T-cell (primary cell): ENCODE results near the gene SCT. TPM values are rescaled to one million over a fixed set of nuclear protein-coding genes. Genes with fewer than 3 reads are reported as not detected.

ENCODE experiments used
- ATAC-seq, 4 experiments: fragments of 200-7000 bp in 3 of 4; fragments of 150-1000 bp in 1 of 4; cut with Tn5 transposase; replicated peaks in 1 of 4; 1 replicate in 3 of 4; 2 replicates in 1 of 4; pipeline ENCODE4 v1.10.0; 2021; ENCODE audit warnings: moderate library complexity in 3 of 4, mild to moderate bottlenecking in 2 of 4, moderate number of reproducible peaks in 1 of 4
- CTCF ChIA-PET, 2 donors: fragments of 300-600 bp; sonication (Branson Sonifier 250); formaldehyde crosslinking; loops; one replicate each; lab custom pipeline; 2022; ENCODE audit warnings: antibody characterized with exemption in 2 of 2; lab: Charles Lee
- POLR2A ChIA-PET, 2 donors: fragments of 300-600 bp; sonication (Branson Sonifier 250); formaldehyde crosslinking; loops; one replicate each; lab custom pipeline; 2022; ENCODE audit warnings: antibody characterized with exemption in 2 of 2; lab: Charles Lee
- DNase-seq, 35 experiments: peaks; one replicate each; pipeline versions ENCODE4 v3.0.0 to v3.0.0-alpha.2; 2013 to 2023
- H3K27ac ChIP-seq: one replicate; pipeline ENCODE4 v1.5.1; 2013; ENCODE audit warnings: low read length
- H3K27me3 ChIP-seq, 2 experiments: replicated peaks in 1 of 2; 1 replicate in 1 of 2; 2 replicates in 1 of 2; pipeline versions ENCODE4 v1.6.1 to v1.7.0; 2013; ENCODE audit warnings: low read length in 1 of 2, mixed read lengths in 1 of 2; ENCODE audit not compliant: control insufficient read depth in 2 of 2, insufficient read depth in 2 of 2; ENCODE audit errors: extremely low read depth in 1 of 2
- H3K36me3 ChIP-seq, 2 donors: 1 replicate in 1 of 2; 2 replicates in 1 of 2; pipeline versions ENCODE4 v1.6.1 to v1.7.0; 2013; ENCODE audit warnings: low read length in 1 of 2; ENCODE audit not compliant: control insufficient read depth in 2 of 2, insufficient read depth in 1 of 2; ENCODE audit errors: extremely low read depth in 1 of 2
- H3K4me1 ChIP-seq, 2 experiments: 1 replicate in 1 of 2; 2 replicates in 1 of 2; pipeline versions ENCODE4 v1.6.1 to v1.7.0; 2013; ENCODE audit warnings: low read length in 2 of 2, mixed read lengths in 1 of 2; ENCODE audit not compliant: insufficient read depth in 2 of 2, control insufficient read depth in 1 of 2; ENCODE audit errors: extremely low read depth in 1 of 2
- H3K4me3 ChIP-seq, 2 donors: 1 replicate in 1 of 2; 2 replicates in 1 of 2; pipeline versions ENCODE4 v1.5.1 to v1.7.0; 2013; ENCODE audit warnings: mild to moderate bottlenecking in 2 of 2, low read length in 1 of 2, moderate library complexity in 1 of 2; ENCODE audit not compliant: control insufficient read depth in 1 of 2; ENCODE audit errors: extremely low read depth in 1 of 2
- H3K9me3 ChIP-seq: 2 replicates; pipeline ENCODE4 v1.7.0; 2013
- H3K27ac Mint-ChIP-seq, 2 donors: one replicate each; pipeline ENCODE4 v1.8.0; 2020 to 2021; ENCODE audit warnings: mild to moderate bottlenecking in 2 of 2, mixed read lengths in 2 of 2
- H3K27me3 Mint-ChIP-seq, 2 donors: one replicate each; pipeline ENCODE4 v1.8.0; 2021 to 2022; ENCODE audit warnings: mixed read lengths in 2 of 2
- H3K36me3 Mint-ChIP-seq: one replicate; pipeline ENCODE4 v1.8.0; 2021; ENCODE audit warnings: mixed read lengths
- H3K4me1 Mint-ChIP-seq, 3 donors: one replicate each; pipeline ENCODE4 v1.8.0; 2020 to 2022; ENCODE audit warnings: mixed read lengths in 3 of 3, mild to moderate bottlenecking in 1 of 3
- H3K4me3 Mint-ChIP-seq, 3 donors: one replicate each; pipeline ENCODE4 v1.8.0; 2020 to 2022; ENCODE audit warnings: mild to moderate bottlenecking in 3 of 3, mixed read lengths in 3 of 3, moderate library complexity in 3 of 3
- H3K9me3 Mint-ChIP-seq, 3 donors: one replicate each; pipeline ENCODE4 v1.8.0; 2020 to 2022; ENCODE audit warnings: mixed read lengths in 3 of 3
- WGBS: methylation state at CpG from one replicate; pipeline ENCODE4 v1.1.5; 2013; ENCODE audit warnings: missing lambda C conversion rate; ENCODE audit not compliant: insufficient coverage; 5-methylcytosine and 5-hydroxymethylcytosine counted together
- total RNA-seq, 35 experiments: library from RNA in 6 of 35; stranded (reverse) in 6 of 35; fragments of 120-200 nt in 1 of 35; gene quantifications; one replicate each; pipeline versions ENCODE4 v1.2.1 to v1.2.4 and lab custom pipeline; 2013 to 2026

The SCT gene
- total RNA-seq, 5 donors from 2014 or later (not counting 1 experiment from before 2014, with no cell fraction given) = not detected

- Mint-ChIP-seq H3K27ac (no peak overlapping the region), H3K9me3 (no peaks in the 10 kb centered on the region), H3K36me3 (peaks cover 15% of the 10 kb centered on the region), H3K4me3 (no peak overlapping the region), H3K4me1 (peaks cover 0 to 7% (median 0%) of the 10 kb centered on the region in 3 donors), H3K27me3 (no peaks in the 10 kb centered on the region)
- DNase-seq (no peak), ATAC-seq (no peak)
- WGBS = 96% methylated on average over 16 of the region's 19 CpGs
- ChIA-PET CTCF (interaction anchor here in 1 of 2 donors (0.6 kb wide), 1 partner anchor 72 kb away, joined by 5 read pairs; no protein-coding TSS in a partner anchor), POLR2A (interaction anchor here (0.5 to 0.8 kb wide), 3 partner anchors 9 to 62 kb away, joined by 3 to 5 read pairs (median 4); partner anchors contain the start of genes DEAF1 (in 1 of the 2) and TMEM80 (in 1 of the 2))
- Histone ChIP-seq H3K36me3 (peaks cover 19 to 39% of the 10 kb centered on the region in 2 donors), H3K27ac (no peak overlapping the region), H3K27me3 (no peaks in the 10 kb centered on the region), H3K9me3 (no peaks in the 10 kb centered on the region), H3K4me3 (no peak overlapping the region), H3K4me1 (no peaks in the 10 kb centered on the region)
Observed at GRCh38 chr11:660681-661444, 33.9 kb upstream of the SCT start.

DNA sequence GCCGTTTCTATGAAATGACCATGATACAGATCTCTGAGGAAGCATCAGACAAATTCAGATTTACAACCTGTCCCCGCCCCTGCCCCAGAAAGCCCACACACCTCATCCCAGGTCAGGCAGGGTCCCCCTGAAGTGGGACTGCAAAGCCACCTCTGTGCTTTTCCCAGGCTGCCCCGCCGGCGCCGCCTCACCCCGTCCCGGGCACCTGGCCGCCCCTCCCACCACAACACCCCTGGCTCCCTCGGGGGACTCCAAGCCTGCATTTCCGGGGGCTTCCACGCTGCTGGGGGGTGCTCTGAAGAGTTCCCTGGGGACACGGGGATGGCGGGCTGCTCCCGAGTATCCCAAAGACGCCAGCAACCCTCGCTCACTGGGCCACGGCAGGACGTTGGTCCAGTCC lies 33.3 kb upstream of the SCT start:
- ATAC-seq = no peak
- Mint-ChIP-seq H3K4me1 (peaks cover 0 to 7% (median 0%) of the 10 kb centered on the region in 3 donors), H3K27ac (no peak overlapping the region), H3K27me3 (no peaks in the 10 kb centered on the region), H3K36me3 (peaks cover 13% of the 10 kb centered on the region), H3K4me3 (no peak overlapping the region), H3K9me3 (no peaks in the 10 kb centered on the region)
- H3K27me3 ChIP-seq = no peaks in the 10 kb centered on the region
- H3K27ac ChIP-seq = no peak overlapping the region
- H3K9me3 ChIP-seq = no peaks in the 10 kb centered on the region
- CTCF ChIA-PET = interaction anchor here in 1 of 2 donors (0.6 kb wide), 1 partner anchor 71 kb away, joined by 5 read pairs; no protein-coding TSS in a partner anchor
- H3K4me3 ChIP-seq = no peak overlapping the region
- no peak for DNase-seq
- POLR2A ChIA-PET = interaction anchor here (0.5 to 0.6 kb wide), 2 partner anchors 9 to 63 kb away, joined by 4 to 5 read pairs; no protein-coding TSS in a partner anchor
- H3K36me3 ChIP-seq = peaks cover 16 to 39% of the 10 kb centered on the region in 2 donors
- no peaks in the 10 kb centered on the region for H3K4me1 ChIP-seq
- WGBS = 95% methylated on average over 11 of the region's 19 CpGs

- peaks cover 13% of the 10 kb centered on the region for H3K36me3 Mint-ChIP-seq
- Histone ChIP-seq H3K36me3 (peaks cover 16 to 42% of the 10 kb centered on the region in 2 donors), H3K9me3 (no peaks in the 10 kb centered on the region), H3K27ac (no peak overlapping the region), H3K27me3 (no peaks in the 10 kb centered on the region), H3K4me1 (no peaks in the 10 kb centered on the region), H3K4me3 (no peak overlapping the region)
- 98% methylated on average over 16 of the region's 16 CpGs for WGBS
- POLR2A ChIA-PET = no interaction called here
- H3K4me3 Mint-ChIP-seq = no peak overlapping the region
- ATAC-seq (no peak), DNase-seq (no peak)
- H3K9me3 Mint-ChIP-seq = no peaks in the 10 kb centered on the region
- peaks cover 0 to 7% (median 0%) of the 10 kb centered on the region in 3 donors for H3K4me1 Mint-ChIP-seq
- CTCF ChIA-PET = no interaction called here
- no peaks in the 10 kb centered on the region for H3K27me3 Mint-ChIP-seq
- H3K27ac Mint-ChIP-seq = no peak overlapping the region
Observed at GRCh38 chr11:659532-660085, 32.6 kb upstream of the SCT start.

DNA sequence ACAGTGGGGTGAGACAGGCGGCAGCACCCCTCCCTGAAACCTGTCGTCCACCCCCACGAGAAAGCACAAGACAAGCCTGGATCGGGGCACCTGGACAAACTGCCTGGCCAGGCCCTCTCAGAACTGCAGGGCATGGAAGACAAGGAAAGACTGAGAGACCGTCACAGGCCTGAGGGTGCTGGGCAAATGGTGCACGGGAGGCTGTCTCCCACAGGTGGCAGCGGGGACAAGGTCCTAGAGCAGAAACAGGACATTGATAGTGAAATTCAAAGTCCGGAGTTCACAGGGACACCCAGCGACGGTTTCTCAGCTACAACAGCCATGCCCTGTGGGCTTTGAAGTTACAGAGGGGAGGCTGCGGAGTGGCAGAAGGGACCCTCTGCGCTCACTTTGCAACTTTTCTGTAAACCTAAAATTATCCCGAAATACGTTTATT lies 30.7 kb upstream of the SCT start:
- peaks cover 18 to 39% of the 10 kb centered on the region in 2 donors for H3K36me3 ChIP-seq

GRCh38 chr11:656866-657265 lies 29.9 kb upstream of the SCT start:
- ChIA-PET POLR2A (interaction anchor here in 1 of 2 donors (0.7 kb wide), 1 partner anchor 429 kb away, joined by 6 read pairs; no protein-coding TSS in a partner anchor), CTCF (no interaction called here)
- Histone ChIP-seq H3K27ac (no peak overlapping the region), H3K36me3 (peaks cover 18 to 37% of the 10 kb centered on the region in 2 donors), H3K9me3 (no peaks in the 10 kb centered on the region), H3K4me3 (no peak overlapping the region), H3K4me1 (no peaks in the 10 kb centered on the region), H3K27me3 (no peaks in the 10 kb centered on the region)
- no peaks in the 10 kb centered on the region for H3K4me1 Mint-ChIP-seq
- WGBS = 96% methylated on average over 4 of the region's 7 CpGs
- peaks cover 9% of the 10 kb centered on the region for H3K36me3 Mint-ChIP-seq
- no peaks in the 10 kb centered on the region for H3K9me3 Mint-ChIP-seq
- no peaks in the 10 kb centered on the region for H3K27me3 Mint-ChIP-seq
- no peak overlapping the region for H3K27ac Mint-ChIP-seq
- no peak for ATAC-seq
- H3K4me3 Mint-ChIP-seq = no peak overlapping the region
- DNase-seq = no peak

More for the DNA sequence above, 30.7 kb upstream of the SCT start:
- DNase-seq (no peak), ATAC-seq (no peak)
- no peak overlapping the region for H3K4me3 Mint-ChIP-seq
- peaks cover 13% of the 10 kb centered on the region for H3K36me3 Mint-ChIP-seq
- CTCF ChIA-PET = no interaction called here
- POLR2A ChIA-PET = no interaction called here
- H3K27ac Mint-ChIP-seq = no peak overlapping the region
- no peaks in the 10 kb centered on the region for H3K27me3 Mint-ChIP-seq
- no peaks in the 10 kb centered on the region for H3K9me3 Mint-ChIP-seq
- H3K4me1 Mint-ChIP-seq = peaks cover 0 to 4% (median 0%) of the 10 kb centered on the region in 3 donors
- WGBS = 99% methylated on average over 7 of the region's 14 CpGs
- Histone ChIP-seq H3K4me3 (no peak overlapping the region), H3K9me3 (no peaks in the 10 kb centered on the region), H3K27me3 (no peaks in the 10 kb centered on the region), H3K27ac (no peak overlapping the region), H3K4me1 (no peaks in the 10 kb centered on the region)

DNA sequence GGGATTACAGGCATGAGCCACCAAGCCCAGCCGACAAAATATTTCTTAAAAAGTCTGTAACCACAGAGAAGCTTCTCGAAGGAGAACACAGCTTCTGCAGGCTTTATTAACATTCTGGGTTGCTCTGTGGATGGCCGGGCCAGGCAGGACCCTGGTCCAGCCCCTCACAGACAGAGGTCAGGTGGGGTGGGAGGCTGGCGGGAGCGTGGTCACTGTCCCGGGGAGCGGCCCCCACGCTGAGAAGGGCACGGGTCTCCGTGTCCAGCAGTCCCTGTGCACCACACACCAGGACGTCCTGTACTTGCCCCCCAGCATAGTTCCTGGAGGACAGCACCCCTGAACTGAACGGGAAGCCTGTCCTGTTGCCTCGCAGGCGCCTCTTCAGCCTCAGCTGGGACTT lies 29.4 kb upstream of the SCT start:
- Histone ChIP-seq H3K27me3 (no peaks in the 10 kb centered on the region), H3K9me3 (no peaks in the 10 kb centered on the region), H3K4me3 (no peak overlapping the region), H3K36me3 (peaks cover 18 to 34% of the 10 kb centered on the region in 2 donors), H3K4me1 (no peaks in the 10 kb centered on the region), H3K27ac (no peak overlapping the region)
- no peaks in the 10 kb centered on the region for H3K9me3 Mint-ChIP-seq
- WGBS = 96% methylated on average over 10 of the region's 14 CpGs
- no peak for DNase-seq
- CTCF ChIA-PET = interaction anchor here in 1 of 2 donors (0.7 kb wide), 1 partner anchor 27 kb away, joined by 5 read pairs; no protein-coding TSS in a partner anchor
- H3K27me3 Mint-ChIP-seq = no peaks in the 10 kb centered on the region
- H3K4me1 Mint-ChIP-seq = no peaks in the 10 kb centered on the region
- peaks cover 9% of the 10 kb centered on the region for H3K36me3 Mint-ChIP-seq
- ATAC-seq = no peak
- POLR2A ChIA-PET = interaction anchor here in 1 of 2 donors (0.7 kb wide), 2 partner anchors 29 to 428 kb away, joined by 6 read pairs; no protein-coding TSS in a partner anchor
- no peak overlapping the region for H3K27ac Mint-ChIP-seq
- H3K4me3 Mint-ChIP-seq = no peak overlapping the region
